OCI-LY1 (cell line): ENCODE results near the gene RUVBL1.

ENCODE experiments used
- CTCF ChIP-seq: fragments of 200-600 bp; sonication (generic), shearing (Covaris generic); IDR thresholded peaks from 2 replicates; pipeline ENCODE4 v1.5.1; 2017; ENCODE audit warnings: mild to moderate bottlenecking, antibody characterized with exemption, low read length, moderate library complexity, mixed read lengths
- EZH2 ChIP-seq: fragments of 200-600 bp; sonication (generic), shearing (Covaris generic); IDR thresholded peaks from 2 replicates; pipeline ENCODE4 v1.8.0; 2017; ENCODE audit warnings: borderline replicate concordance, mixed run types, mild to moderate bottlenecking, antibody characterized with exemption, low read length, moderate library complexity, mixed read lengths

GRCh38 chr3:128081226-128081625 lies 42.4 kb downstream of the RUVBL1 start:
- no peak for TF ChIP-seq CTCF
- TF ChIP-seq EZH2 = no peak
